OCI-LY1 (cell line): ENCODE data around the gene NFKBIZ.
A peak's percentile ranks its signal among the peaks of the same experiment; 100 is the strongest.

Source experiments
- H2AFZ ChIP-seq: fragments of 200-600 bp; sonication (generic), shearing (Covaris generic); 2 replicates; pipeline ENCODE4 v1.6.0; 2014; ENCODE audit warnings: antibody characterized with exemption, mild to moderate bottlenecking, low read length
- H3F3A ChIP-seq: fragments of 200-600 bp; sonication (generic), shearing (Covaris generic); 2 replicates; pipeline ENCODE4 v1.6.0; 2014; ENCODE audit warnings: mild to moderate bottlenecking, antibody characterized with exemption, low read length, moderate library complexity; ENCODE audit not compliant: insufficient read depth
- H3K27ac ChIP-seq: fragments of 200-600 bp; sonication (generic); 2 replicates; pipeline ENCODE4 v1.5.1; 2014; ENCODE audit warnings: low read length, mixed run types, mild to moderate bottlenecking, low read depth; ENCODE audit not compliant: poor library complexity, severe bottlenecking
- H3K27me3 ChIP-seq: fragments of 200-600 bp; sonication (generic); 2 replicates; pipeline ENCODE4 v1.6.0; 2014; ENCODE audit warnings: antibody characterized with exemption, mild to moderate bottlenecking, low read length, moderate library complexity; ENCODE audit not compliant: insufficient read depth
- H3K36me3 ChIP-seq: fragments of 200-600 bp; sonication (generic); 2 replicates; pipeline ENCODE4 v1.6.1; 2014; ENCODE audit warnings: mild to moderate bottlenecking, antibody characterized with exemption, low read length, moderate library complexity, mixed read lengths; ENCODE audit not compliant: insufficient read depth
- H3K4me1 ChIP-seq: fragments of 200-600 bp; sonication (generic); 2 replicates; pipeline ENCODE4 v1.5.1; 2014; ENCODE audit warnings: mild to moderate bottlenecking, low read length, moderate library complexity; ENCODE audit not compliant: insufficient read depth, severe bottlenecking
- H3K4me2 ChIP-seq: fragments of 200-600 bp; sonication (generic), shearing (Covaris generic); 2 replicates; pipeline ENCODE4 v1.6.1; 2014; ENCODE audit warnings: low read length
- H3K4me3 ChIP-seq: fragments of 200-600 bp; sonication (generic); 2 replicates; pipeline ENCODE4 v1.5.1; 2014; ENCODE audit warnings: low read length, low read depth, mild to moderate bottlenecking, mixed read lengths; ENCODE audit not compliant: poor library complexity, severe bottlenecking
- H3K79me2 ChIP-seq: fragments of 200-600 bp; shearing (Covaris generic); 2 replicates; pipeline ENCODE4 v1.6.1; 2016; ENCODE audit warnings: mixed run types, low read length, mixed read lengths; ENCODE audit not compliant: insufficient read depth
- H3K9ac ChIP-seq: fragments of 200-600 bp; sonication (generic), shearing (Covaris generic); 2 replicates; pipeline ENCODE4 v1.6.1; 2014; ENCODE audit warnings: mild to moderate bottlenecking, low read length, mixed read lengths
- H3K9me2 ChIP-seq: fragments of 200-600 bp; sonication (generic), shearing (Covaris generic); 2 replicates; pipeline ENCODE4 v1.6.1; 2014; ENCODE audit warnings: low read depth, mild to moderate bottlenecking, low read length, mixed read lengths
- H3K9me3 ChIP-seq: fragments of 200-600 bp; shearing (Covaris generic); 2 replicates; pipeline ENCODE4 v1.6.1; 2014; ENCODE audit warnings: low read length, mixed read lengths
- H4K20me1 ChIP-seq: fragments of 200-600 bp; sonication (generic), shearing (Covaris generic); 2 replicates; pipeline ENCODE4 v1.6.0; 2016; ENCODE audit warnings: mild to moderate bottlenecking, low read length; ENCODE audit not compliant: insufficient read depth
- EZH2 ChIP-seq: fragments of 200-600 bp; sonication (generic), shearing (Covaris generic); IDR thresholded peaks from 2 replicates; pipeline ENCODE4 v1.8.0; 2017; ENCODE audit warnings: borderline replicate concordance, mixed run types, mild to moderate bottlenecking, antibody characterized with exemption, low read length, moderate library complexity, mixed read lengths
- TF ChIP-seq, protein P1 (sequence below): fragments of 200-600 bp; sonication (generic), shearing (Covaris generic); IDR thresholded peaks from 2 replicates; pipeline ENCODE4 v1.5.1; 2017; ENCODE audit warnings: mild to moderate bottlenecking, antibody characterized with exemption, low read length, moderate library complexity, mixed read lengths

NFKBIZ gene

DNA sequence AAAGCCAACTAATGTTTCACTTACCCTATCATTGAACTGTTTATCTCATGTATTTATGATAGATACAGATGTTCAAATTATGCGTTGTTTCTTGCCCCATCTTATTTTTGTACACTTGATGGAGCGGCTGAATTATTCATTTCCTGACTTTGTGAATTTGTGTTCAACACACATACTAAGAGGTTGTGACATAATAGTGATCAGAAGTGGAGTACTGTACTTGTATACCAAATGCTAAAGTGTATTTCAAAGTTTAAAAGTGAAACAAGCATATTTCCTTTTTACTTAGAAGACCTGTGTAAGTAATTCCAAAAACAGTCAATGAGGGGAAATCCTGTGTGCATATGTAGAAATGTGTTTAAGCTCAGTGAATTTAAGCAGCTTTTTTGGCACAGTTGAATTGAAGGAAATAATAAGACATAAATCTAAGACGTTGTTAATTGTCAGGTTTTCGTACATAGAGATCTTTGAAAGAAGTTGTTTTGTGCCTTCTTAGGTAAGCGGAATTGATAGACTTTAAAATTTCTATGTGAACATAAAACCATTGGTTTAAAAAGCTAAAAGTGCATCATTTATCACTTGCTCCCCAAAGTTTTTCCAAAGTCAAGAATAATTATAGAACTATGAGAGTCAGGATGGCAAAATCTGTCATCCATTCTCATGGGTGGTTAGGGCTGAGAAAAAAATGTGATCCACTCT is 1.9 kb downstream of the NFKBIZ start:
- Histone ChIP-seq H3K79me2 (peaks cover 19% of the 10 kb centered on the region), H3K9me3 (no peaks in the 10 kb centered on the region), H3K27ac (peak overlapping the region; percentile 37), H3K27me3 (no peaks in the 10 kb centered on the region), H2AFZ (no peak overlapping the region), H3K4me2 (peak overlapping the region; percentile 84), H3F3A (no peaks in the 10 kb centered on the region), H4K20me1 (no peaks in the 10 kb centered on the region), H3K36me3 (peaks cover 53% of the 10 kb centered on the region), H3K4me1 (peaks cover 43% of the 10 kb centered on the region), H3K4me3 (peak overlapping the region; percentile 63), H3K9ac (peak overlapping the region; percentile 64), H3K9me2 (no peaks in the 10 kb centered on the region)
- no peak for TF ChIP-seq EZH2
- TF ChIP-seq, protein P1, sequence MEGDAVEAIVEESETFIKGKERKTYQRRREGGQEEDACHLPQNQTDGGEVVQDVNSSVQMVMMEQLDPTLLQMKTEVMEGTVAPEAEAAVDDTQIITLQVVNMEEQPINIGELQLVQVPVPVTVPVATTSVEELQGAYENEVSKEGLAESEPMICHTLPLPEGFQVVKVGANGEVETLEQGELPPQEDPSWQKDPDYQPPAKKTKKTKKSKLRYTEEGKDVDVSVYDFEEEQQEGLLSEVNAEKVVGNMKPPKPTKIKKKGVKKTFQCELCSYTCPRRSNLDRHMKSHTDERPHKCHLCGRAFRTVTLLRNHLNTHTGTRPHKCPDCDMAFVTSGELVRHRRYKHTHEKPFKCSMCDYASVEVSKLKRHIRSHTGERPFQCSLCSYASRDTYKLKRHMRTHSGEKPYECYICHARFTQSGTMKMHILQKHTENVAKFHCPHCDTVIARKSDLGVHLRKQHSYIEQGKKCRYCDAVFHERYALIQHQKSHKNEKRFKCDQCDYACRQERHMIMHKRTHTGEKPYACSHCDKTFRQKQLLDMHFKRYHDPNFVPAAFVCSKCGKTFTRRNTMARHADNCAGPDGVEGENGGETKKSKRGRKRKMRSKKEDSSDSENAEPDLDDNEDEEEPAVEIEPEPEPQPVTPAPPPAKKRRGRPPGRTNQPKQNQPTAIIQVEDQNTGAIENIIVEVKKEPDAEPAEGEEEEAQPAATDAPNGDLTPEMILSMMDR: no peak

DNA sequence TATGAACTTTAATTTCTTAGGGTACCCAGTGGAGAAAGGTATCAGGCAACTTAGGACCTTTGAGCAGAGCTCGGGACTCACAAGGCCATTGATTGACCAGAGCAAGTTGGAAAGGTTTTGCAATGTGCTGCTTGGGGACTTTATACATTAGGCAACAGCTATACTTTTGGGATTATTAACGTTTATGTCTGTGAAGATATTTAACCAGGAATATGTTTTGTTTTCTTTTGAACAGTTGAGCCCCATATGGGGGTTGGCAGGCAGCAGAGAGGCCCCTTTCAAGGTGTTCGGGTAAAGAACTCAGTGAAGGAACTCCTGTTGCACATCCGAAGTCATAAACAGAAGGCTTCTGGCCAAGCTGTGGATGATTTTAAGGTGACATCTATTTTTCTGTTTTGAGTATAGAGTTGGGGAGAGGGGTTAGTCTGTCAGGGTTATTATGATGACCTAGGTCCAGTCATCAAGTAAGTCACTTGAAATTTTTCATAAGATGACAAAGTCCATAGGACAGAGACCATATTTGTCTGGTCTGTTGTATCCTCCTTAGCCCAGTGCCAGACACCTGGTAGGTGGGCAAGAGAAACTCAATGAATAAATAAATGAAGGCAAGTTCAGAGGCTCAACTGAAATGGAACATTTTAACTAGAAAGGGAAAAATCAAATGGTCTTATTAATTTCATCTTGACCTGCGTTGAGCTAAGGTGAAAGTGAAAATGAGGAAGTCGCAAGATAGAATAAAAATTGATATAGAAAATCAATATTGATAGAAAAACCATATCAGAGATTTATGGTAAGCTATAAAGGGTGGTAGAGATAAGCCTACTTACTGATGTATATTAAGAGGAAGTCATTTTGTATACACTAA is 2.8 kb downstream of the NFKBIZ start:
- H3K4me1 ChIP-seq: peaks cover 36% of the 10 kb centered on the region
- peak overlapping the region; percentile 84 for H3K4me2 ChIP-seq
- TF ChIP-seq, protein P1: no peak
- TF ChIP-seq EZH2: no peak
- no peaks in the 10 kb centered on the region for H3K27me3 ChIP-seq
- H3K9me3 ChIP-seq: no peaks in the 10 kb centered on the region
- H2AFZ ChIP-seq: no peak overlapping the region
- no peaks in the 10 kb centered on the region for H3F3A ChIP-seq
- peak overlapping the region; percentile 63 for H3K4me3 ChIP-seq
- H3K36me3 ChIP-seq: peaks cover 61% of the 10 kb centered on the region
- H3K79me2 ChIP-seq: peaks cover 19% of the 10 kb centered on the region
- peak overlapping the region; percentile 37 for H3K27ac ChIP-seq
- H4K20me1 ChIP-seq: no peaks in the 10 kb centered on the region
- no peaks in the 10 kb centered on the region for H3K9me2 ChIP-seq
- H3K9ac ChIP-seq: peak overlapping the region; percentile 64

DNA sequence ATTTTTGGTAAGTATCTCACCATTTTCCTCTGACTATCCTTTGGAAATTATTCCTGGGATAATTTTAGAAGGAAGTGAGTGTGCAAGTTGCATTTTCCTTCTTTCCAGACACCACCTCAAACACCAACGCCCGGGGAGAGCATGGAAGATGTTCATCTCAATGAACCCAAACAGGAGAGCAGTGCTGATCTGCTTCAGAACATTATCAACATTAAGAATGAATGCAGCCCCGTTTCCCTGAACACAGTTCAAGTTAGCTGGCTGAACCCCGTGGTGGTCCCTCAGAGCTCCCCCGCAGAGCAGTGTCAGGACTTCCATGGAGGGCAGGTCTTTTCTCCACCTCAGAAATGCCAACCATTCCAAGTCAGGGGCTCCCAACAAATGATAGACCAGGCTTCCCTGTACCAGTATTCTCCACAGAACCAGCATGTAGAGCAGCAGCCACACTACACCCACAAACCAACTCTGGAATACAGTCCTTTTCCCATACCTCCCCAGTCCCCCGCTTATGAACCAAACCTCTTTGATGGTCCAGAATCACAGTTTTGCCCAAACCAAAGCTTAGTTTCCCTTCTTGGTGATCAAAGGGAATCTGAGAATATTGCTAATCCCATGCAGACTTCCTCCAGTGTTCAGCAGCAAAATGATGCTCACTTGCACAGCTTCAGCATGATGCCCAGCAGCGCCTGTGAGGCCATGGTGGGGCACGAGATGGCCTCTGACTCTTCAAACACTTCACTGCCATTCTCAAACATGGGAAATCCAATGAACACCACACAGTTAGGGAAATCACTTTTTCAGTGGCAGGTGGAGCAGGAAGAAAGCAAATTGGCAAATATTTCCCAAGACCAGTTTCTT is 3.9 kb downstream of the NFKBIZ start:
- no peak overlapping the region for H2AFZ ChIP-seq
- H3K9ac ChIP-seq: no peak overlapping the region
- peaks cover 25% of the 10 kb centered on the region for H3K4me1 ChIP-seq
- TF ChIP-seq, protein P1: no peak
- TF ChIP-seq EZH2: no peak
- H3K9me2 ChIP-seq: no peaks in the 10 kb centered on the region
- no peak overlapping the region for H3K4me2 ChIP-seq
- H3K79me2 ChIP-seq: peaks cover 19% of the 10 kb centered on the region
- H3K27me3 ChIP-seq: no peaks in the 10 kb centered on the region
- no peaks in the 10 kb centered on the region for H3K9me3 ChIP-seq
- H3K27ac ChIP-seq: no peak overlapping the region
- H3K36me3 ChIP-seq: peaks cover 73% of the 10 kb centered on the region
- H4K20me1 ChIP-seq: no peaks in the 10 kb centered on the region
- no peak overlapping the region for H3K4me3 ChIP-seq
- no peaks in the 10 kb centered on the region for H3F3A ChIP-seq
